ENCODE measurements around the gene PRR16.

The PRR16 gene

GRCh38 chr5:120473332-120473731 is 9.2 kb downstream of the PRR16 start:
- DNase-seq = no peak
- no peak for TF ChIP-seq GATA1 (IDR thresholded peaks at IDR 0.05; ENCODE audit: low read depth, low read length)
- TF ChIP-seq POLR2A (IDR thresholded peaks at IDR 0.05; ENCODE audit: low read length) = no peak

GRCh38 chr5:120476063-120476462 is 12.0 kb downstream of the PRR16 start:
- TF ChIP-seq GATA1 (IDR thresholded peaks at IDR 0.05; ENCODE audit: low read depth, low read length) = no peak
- no peak for DNase-seq

GRCh38 chr5:120479066-120479465 is 15.0 kb downstream of the PRR16 start:
- no peak for TF ChIP-seq POLR2A (IDR thresholded peaks at IDR 0.05; ENCODE audit: low read length)
- no peak for TF ChIP-seq GATA1 (IDR thresholded peaks at IDR 0.05; ENCODE audit: low read depth, low read length)
- no peak for DNase-seq

GRCh38 chr5:120499876-120500563 is 35.9 kb downstream of the PRR16 start:
- TF ChIP-seq GATA1 (IDR thresholded peaks at IDR 0.05; ENCODE audit: low read depth, low read length) = no peak
- no peak for TF ChIP-seq POLR2A (IDR thresholded peaks at IDR 0.05; ENCODE audit: low read length)
- no peak for DNase-seq

- DNase-seq = no peak
- TF ChIP-seq POLR2A (IDR thresholded peaks at IDR 0.05; ENCODE audit: low read length) = no peak
- no peak for TF ChIP-seq GATA1 (IDR thresholded peaks at IDR 0.05; ENCODE audit: low read depth, low read length)
These were observed 38.4 kb downstream of the PRR16 start for GRCh38 chr5:120502531-120502930.

GRCh38 chr5:120503341-120503740 is 39.2 kb downstream of the PRR16 start:
- TF ChIP-seq POLR2A (IDR thresholded peaks at IDR 0.05; ENCODE audit: low read length) (no peak), GATA1 (IDR thresholded peaks at IDR 0.05; ENCODE audit: low read depth, low read length) (no peak)
- no peak for DNase-seq

GRCh38 chr5:120504057-120504456 is 40.0 kb downstream of the PRR16 start:
- TF ChIP-seq GATA1 (IDR thresholded peaks at IDR 0.05; ENCODE audit: low read depth, low read length) (no peak), POLR2A (IDR thresholded peaks at IDR 0.05; ENCODE audit: low read length) (no peak)
- DNase-seq = no peak

GRCh38 chr5:120507197-120507596 is 43.1 kb downstream of the PRR16 start:
- TF ChIP-seq GATA1 (IDR thresholded peaks at IDR 0.05; ENCODE audit: low read depth, low read length) = no peak
- no peak for TF ChIP-seq POLR2A (IDR thresholded peaks at IDR 0.05; ENCODE audit: low read length)

GRCh38 chr5:120507800-120508463 is 43.8 kb downstream of the PRR16 start:
- TF ChIP-seq POLR2A (IDR thresholded peaks at IDR 0.05; ENCODE audit: low read length) (no peak), GATA1 (IDR thresholded peaks at IDR 0.05; ENCODE audit: low read depth, low read length) (no peak)
- no peak for DNase-seq

More at GRCh38 chr5:120507197-120507596, 43.1 kb downstream of the PRR16 start:
- no peak for DNase-seq

- no peak for TF ChIP-seq GATA1 (IDR thresholded peaks at IDR 0.05; ENCODE audit: low read depth, low read length)
- TF ChIP-seq POLR2A (IDR thresholded peaks at IDR 0.05; ENCODE audit: low read length) = no peak
- DNase-seq = no peak
These were observed 45.0 kb downstream of the PRR16 start for GRCh38 chr5:120509053-120509452.

GRCh38 chr5:120510098-120510637 is 46.1 kb downstream of the PRR16 start:
- TF ChIP-seq POLR2A (IDR thresholded peaks at IDR 0.05; ENCODE audit: low read length) (no peak), GATA1 (IDR thresholded peaks at IDR 0.05; ENCODE audit: low read depth, low read length) (no peak)
- DNase-seq = peak; percentile 15 to 55

- no peak for DNase-seq
- no peak for TF ChIP-seq GATA1 (IDR thresholded peaks at IDR 0.05; ENCODE audit: low read depth, low read length)
- TF ChIP-seq POLR2A (IDR thresholded peaks at IDR 0.05; ENCODE audit: low read length) = no peak
These were observed 47.0 kb downstream of the PRR16 start for GRCh38 chr5:120510994-120511686.

GRCh38 chr5:120512068-120512467 is 48.0 kb downstream of the PRR16 start:
- TF ChIP-seq POLR2A (IDR thresholded peaks at IDR 0.05; ENCODE audit: low read length) = no peak
- DNase-seq = no peak
